Panc1 (cell line): Measurements from ENCODE around the gene ZGRF1.

Source experiments
- CTCF ChIP-seq: fragments of 450-650 bp; IDR thresholded peaks from 2 replicates; pipeline ENCODE4 v1.5.1; 2017; ENCODE audit warnings: mild to moderate bottlenecking
- POLR2AphosphoS5 ChIP-seq: IDR thresholded peaks from 2 replicates; pipeline ENCODE4 v1.6.1; 2012; ENCODE audit warnings: mild to moderate bottlenecking, low read depth, low read length, moderate library complexity

- no peak for TF ChIP-seq CTCF
- TF ChIP-seq POLR2AphosphoS5: no peak
Observed at GRCh38 chr4:112673686-112674085, 37.0 kb upstream of the ZGRF1 start.
